Measurements from ENCODE around the gene SLC25A42. TPM values are rescaled to one million over a fixed set of nuclear protein-coding genes. Genes with fewer than 3 reads are reported as not detected.
A peak's percentile ranks its signal among the peaks of the same experiment; 100 is the strongest.

The SLC25A42 gene
- total RNA-seq, 3 donors from 2014 or later: 9.4 to 11.7 (median 9.8) TPM

- Histone ChIP-seq H3K4me3 (no peak overlapping the region), H3K4me1 (ENCODE audit: low read depth) (no peaks in the 10 kb centered on the region), H3K9me3 (no peaks in the 10 kb centered on the region), H3K36me3 (ENCODE audit: low read depth) (no peaks in the 10 kb centered on the region)
- intact Hi-C loops (cut with DNase I, micrococcal nuclease): no loop called here
- no peak for TF ChIP-seq CTCF (IDR thresholded peaks at IDR 0.05)
- peak; percentile 44 for ATAC-seq
- DNase-seq: no peak
Observed at GRCh38 chr19:19160461-19161035, 96.8 kb downstream of the SLC25A42 start.

- intact Hi-C loops (cut with DNase I, micrococcal nuclease): no loop called here
- no peak for ATAC-seq
- no peak for DNase-seq
Observed at GRCh38 chr19:19162495-19162894, 98.7 kb downstream of the SLC25A42 start.

More at GRCh38 chr19:19162495-19162894, 98.7 kb downstream of the SLC25A42 start:
- Histone ChIP-seq H3K9me3 (no peaks in the 10 kb centered on the region), H3K4me1 (ENCODE audit: low read depth) (no peaks in the 10 kb centered on the region), H3K36me3 (ENCODE audit: low read depth) (no peaks in the 10 kb centered on the region), H3K4me3 (no peak overlapping the region)
- TF ChIP-seq CTCF (IDR thresholded peaks at IDR 0.05): no peak

Other genes starting within 250 kb of the SLC25A42 start
- gene UPF1, start 232.0 kb upstream of the SLC25A42 start, total RNA-seq: 10 to 100 TPM; 79.2 to 87.2 (median 83.4) TPM
- gene CERS1, start 167.8 kb upstream of the SLC25A42 start, total RNA-seq: 1 to 10 TPM in 1 of 3 donors, under 1 TPM in 2; 0.17 to 1.3 (median 0.39) TPM
- gene COPE, start 144.6 kb upstream of the SLC25A42 start, total RNA-seq: 100 to 1,000 TPM; 119 to 227 (median 176) TPM
- 10 to 100 TPM; 37.4 to 47.3 (median 40.4) TPM for gene DDX49, start 144.3 kb upstream of the SLC25A42 start, total RNA-seq
- 10 to 100 TPM in 1 of 3 donors, 1 to 10 TPM in 2; 2.2 to 18.0 (median 6.5) TPM for gene HOMER3, start 122.8 kb upstream of the SLC25A42 start, total RNA-seq
- gene SUGP2, start 30.5 kb upstream of the SLC25A42 start, total RNA-seq: 10 to 100 TPM; 65.4 to 93.4 (median 69.8) TPM
- gene ARMC6, start 30.4 kb upstream of the SLC25A42 start, total RNA-seq: 10 to 100 TPM; 18.4 to 20.0 (median 19.3) TPM
- 10 to 100 TPM; 14.7 to 23.4 (median 17.6) TPM for gene TMEM161A, start 74.5 kb downstream of the SLC25A42 start, total RNA-seq
- gene MEF2B, start 106.3 kb downstream of the SLC25A42 start, total RNA-seq: 1 to 10 TPM; 1.5 to 3.0 (median 2.5) TPM
- gene BORCS8, start 128.2 kb downstream of the SLC25A42 start, total RNA-seq: 10 to 100 TPM; 29.1 to 41.0 (median 31.8) TPM
- 10 to 100 TPM; 62.3 to 71.4 (median 64.9) TPM for gene RFXANK, start 128.3 kb downstream of the SLC25A42 start, total RNA-seq
- 10 to 100 TPM; 12.5 to 14.6 (median 13.4) TPM for gene NR2C2AP, start 139.4 kb downstream of the SLC25A42 start, total RNA-seq
- gene NCAN, start 148.0 kb downstream of the SLC25A42 start, total RNA-seq: under 1 TPM in 1 of 3 donors, not detected in 2; 0.25 TPM
- gene TM6SF2, start 209.3 kb downstream of the SLC25A42 start, total RNA-seq: 1 to 10 TPM; 4.5 to 9.6 (median 6.4) TPM